Esophagus muscularis mucosa (tissue), 4 donors: ENCODE measurements around the gene LIAS.
A peak's percentile ranks its signal among the peaks of the same experiment; 100 is the strongest.

ENCODE experiments used
- CTCF ChIP-seq, 3 experiments: fragments of 200-600 bp in 2 of 3; fragments of 450-650 bp in 1 of 3; sonication (generic) in 2 of 3; IDR thresholded peaks; one replicate each; pipeline ENCODE4 v1.5.1; 2017 to 2019; ENCODE audit warnings: antibody characterized with exemption in 3 of 3, mild to moderate bottlenecking in 2 of 3, moderate library complexity in 1 of 3
- EP300 ChIP-seq: sonication (generic); formaldehyde crosslinking; IDR thresholded peaks from one replicate; pipeline ENCODE4 v1.6.1; 2017; ENCODE audit warnings: antibody characterized with exemption
- POLR2A ChIP-seq: fragments of 450-650 bp; IDR thresholded peaks from one replicate; pipeline ENCODE4 v1.6.1; 2017; ENCODE audit warnings: antibody characterized with exemption, moderate library complexity, mild to moderate bottlenecking, low read depth
- POLR2AphosphoS5 ChIP-seq, 2 donors: sonication (generic); formaldehyde crosslinking; IDR thresholded peaks; one replicate each; pipeline ENCODE4 v1.6.1; 2017; ENCODE audit warnings: antibody characterized with exemption in 2 of 2

- TF ChIP-seq CTCF (IDR thresholded peaks at IDR 0.05): no peak
- no peak for TF ChIP-seq POLR2A
- peak in 1 of 2 donors; percentile 4 for TF ChIP-seq POLR2AphosphoS5 (IDR thresholded peaks at IDR 0.05)
- no peak for TF ChIP-seq EP300
Measured at GRCh38 chr4:39502019-39502663, 43.3 kb downstream of the LIAS start.
